NCI-H1048 (cell line): ENCODE measurements around the gene NPHP4.
"Not testable (repeated sequence)": the region's sequence is repeated elsewhere in the genome, so short reads cannot be mapped to it uniquely, and the experiment has no call there.

ENCODE experiments used
- DNase-seq: peaks from one replicate; lab custom pipeline; 2025; lab: John Stamatoyannopoulos, UW

Gene NPHP4

GRCh38 chr1:6023346-6023745, 31.1 kb upstream of the NPHP4 start:
- no peak for DNase-seq

GRCh38 chr1:6022193-6022592, 30.0 kb upstream of the NPHP4 start:
- no peak for DNase-seq

- no peak for DNase-seq
These were observed 27.1 kb upstream of the NPHP4 start for GRCh38 chr1:6019166-6019845.

- not testable (repeated sequence) for DNase-seq
These were observed 25.4 kb upstream of the NPHP4 start for GRCh38 chr1:6017654-6018053.

GRCh38 chr1:6016191-6016865, 24.1 kb upstream of the NPHP4 start:
- DNase-seq = no peak

- DNase-seq = no peak
These were observed 22.1 kb upstream of the NPHP4 start for GRCh38 chr1:6014130-6014999.

GRCh38 chr1:6013491-6013890, 21.3 kb upstream of the NPHP4 start:
- no peak for DNase-seq

- DNase-seq = no peak
These were observed 20.5 kb upstream of the NPHP4 start for GRCh38 chr1:6012529-6013318.

GRCh38 chr1:6011946-6012258, 19.7 kb upstream of the NPHP4 start:
- DNase-seq = no peak

- no peak for DNase-seq
These were observed 19.1 kb upstream of the NPHP4 start for GRCh38 chr1:6011161-6011945.

- DNase-seq = no peak
These were observed 18.3 kb upstream of the NPHP4 start for GRCh38 chr1:6010554-6010953.

GRCh38 chr1:6009120-6010040, 17.2 kb upstream of the NPHP4 start:
- DNase-seq = no peak

GRCh38 chr1:6008696-6009095, 16.5 kb upstream of the NPHP4 start:
- no peak for DNase-seq

- DNase-seq = no peak
These were observed 15.8 kb upstream of the NPHP4 start for GRCh38 chr1:6008084-6008415.

- DNase-seq = no peak
These were observed 15.3 kb upstream of the NPHP4 start for GRCh38 chr1:6007318-6008083.

- no peak for DNase-seq
These were observed 14.7 kb upstream of the NPHP4 start for GRCh38 chr1:6006882-6007281.

GRCh38 chr1:6005276-6005917, 13.2 kb upstream of the NPHP4 start:
- DNase-seq = no peak

- no peak for DNase-seq
These were observed 12.3 kb upstream of the NPHP4 start for GRCh38 chr1:6004412-6005123.
